ENCODE data around the gene UBASH3A.
"Not testable (repeated sequence)": the region's sequence is repeated elsewhere in the genome, so short reads cannot be mapped to it uniquely, and the experiment has no call there.

Gene UBASH3A

DNA sequence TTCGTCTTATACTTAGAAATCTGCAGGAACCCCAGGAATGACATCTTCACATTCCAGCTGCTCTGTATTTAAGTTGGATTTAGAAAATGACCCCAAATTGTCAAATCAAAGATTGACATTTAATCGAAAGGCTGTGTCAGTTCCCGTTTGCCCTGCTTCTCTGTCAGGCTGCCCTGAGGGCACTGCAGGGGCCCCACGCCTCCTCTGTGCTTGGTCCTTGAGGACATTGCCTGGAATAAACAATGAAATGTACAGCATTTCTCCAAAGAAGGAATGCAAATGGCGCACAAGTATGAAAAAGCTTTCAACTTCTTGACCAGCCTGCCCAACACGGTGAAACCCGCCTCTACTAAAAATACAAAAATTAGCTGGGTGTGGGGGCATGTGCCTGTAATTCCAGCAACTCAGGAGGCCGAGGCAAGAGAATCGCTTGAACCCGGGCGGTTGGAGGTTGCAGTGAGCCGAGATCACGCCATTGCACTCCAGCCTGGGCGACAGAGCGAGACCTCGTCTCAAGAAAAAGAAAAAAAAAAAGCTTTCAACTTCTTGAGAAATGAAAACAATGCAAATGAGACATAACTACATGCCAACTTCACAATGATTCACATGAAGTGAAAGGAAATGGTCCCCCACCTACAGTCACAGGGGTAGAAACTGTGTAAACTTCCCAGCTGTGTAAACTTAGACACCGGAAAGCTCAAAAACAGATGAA, 10.8 kb upstream of the UBASH3A start:
- DNase-seq: no peak

DNA sequence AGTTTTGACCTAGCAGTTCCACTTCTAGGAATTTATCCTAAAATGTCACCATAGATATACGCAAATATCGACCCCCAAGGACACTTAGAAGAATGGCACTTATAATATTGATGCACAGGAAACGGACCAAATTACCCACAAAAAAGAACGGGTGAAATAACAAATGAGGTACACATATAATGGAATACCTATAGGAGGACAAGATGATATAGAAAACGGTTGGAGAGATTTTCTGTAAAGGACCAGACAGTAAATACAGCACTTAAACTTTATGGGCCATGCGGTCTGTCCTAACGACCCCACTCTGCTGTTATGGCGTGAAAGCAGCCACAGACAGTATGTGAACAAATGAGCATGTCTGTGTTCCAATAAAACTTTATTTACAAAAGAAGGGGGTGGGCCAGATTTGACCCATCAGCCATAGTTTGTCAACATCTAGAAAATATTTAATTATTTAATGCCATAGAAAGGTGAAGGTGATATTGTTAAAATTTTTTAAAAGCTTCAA, 10.2 kb upstream of the UBASH3A start:
- DNase-seq: no peak

DNA sequence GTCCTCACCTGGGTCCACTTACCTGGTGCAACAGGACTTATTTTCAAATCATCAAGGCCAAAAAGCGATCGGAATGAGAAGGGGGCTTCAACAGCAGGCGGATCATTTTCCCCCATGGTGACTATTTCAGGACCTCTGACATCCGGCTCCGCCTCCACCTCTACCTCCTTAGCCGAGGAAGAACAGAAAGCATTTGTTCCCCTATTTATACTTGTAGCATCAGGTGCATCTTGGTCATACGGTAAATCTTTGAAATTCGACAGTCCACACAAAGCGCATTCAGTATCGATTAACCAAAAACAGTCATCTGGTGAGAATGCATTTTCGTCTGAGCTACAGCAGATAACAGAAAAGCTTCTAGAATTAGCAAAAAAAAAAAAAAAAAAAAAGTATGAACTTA, 8.4 kb upstream of the UBASH3A start:
- no peak for DNase-seq

DNA sequence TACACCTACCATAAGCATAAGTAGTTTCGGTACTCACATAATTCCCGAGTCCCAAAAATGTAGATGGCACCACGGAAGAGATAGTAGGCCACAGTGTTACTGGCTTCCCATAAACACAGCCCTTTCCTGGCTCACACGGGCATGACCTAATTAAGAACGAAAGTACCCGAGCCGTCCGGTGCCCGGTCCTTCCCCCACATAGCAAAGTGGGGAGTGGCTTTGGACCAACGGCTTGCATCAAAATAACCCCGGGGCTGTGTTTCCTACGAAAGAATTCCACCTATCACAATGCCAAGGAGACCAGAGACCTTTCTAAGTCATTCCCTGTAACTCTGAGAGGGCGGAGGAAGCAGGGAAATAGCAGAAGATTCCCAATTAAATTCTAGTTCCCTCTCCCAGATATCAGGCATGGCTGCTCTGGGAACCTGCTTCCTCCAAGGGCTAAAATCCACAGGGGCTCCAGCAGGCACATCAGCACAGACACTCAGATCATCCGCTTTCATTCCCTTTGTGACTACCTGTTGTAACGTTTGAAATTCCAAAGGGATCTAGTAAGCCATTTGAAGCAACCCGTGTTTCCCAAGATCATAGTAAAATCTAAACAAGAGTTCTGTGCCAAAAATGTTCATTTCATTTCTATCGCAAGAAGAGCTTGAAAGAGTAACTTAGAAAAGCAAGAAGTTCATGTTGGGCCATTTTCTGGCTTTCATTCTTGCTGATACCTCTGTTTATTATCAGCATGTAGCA, 7.6 kb upstream of the UBASH3A start, which contains the start of gene TMPRSS3:
Gene TMPRSS3 (minus strand): TSS at position 148 of the 747 bp plus-strand sequence. CDS start 635 bp downstream, outside the sequence.
- no peak for DNase-seq

DNA sequence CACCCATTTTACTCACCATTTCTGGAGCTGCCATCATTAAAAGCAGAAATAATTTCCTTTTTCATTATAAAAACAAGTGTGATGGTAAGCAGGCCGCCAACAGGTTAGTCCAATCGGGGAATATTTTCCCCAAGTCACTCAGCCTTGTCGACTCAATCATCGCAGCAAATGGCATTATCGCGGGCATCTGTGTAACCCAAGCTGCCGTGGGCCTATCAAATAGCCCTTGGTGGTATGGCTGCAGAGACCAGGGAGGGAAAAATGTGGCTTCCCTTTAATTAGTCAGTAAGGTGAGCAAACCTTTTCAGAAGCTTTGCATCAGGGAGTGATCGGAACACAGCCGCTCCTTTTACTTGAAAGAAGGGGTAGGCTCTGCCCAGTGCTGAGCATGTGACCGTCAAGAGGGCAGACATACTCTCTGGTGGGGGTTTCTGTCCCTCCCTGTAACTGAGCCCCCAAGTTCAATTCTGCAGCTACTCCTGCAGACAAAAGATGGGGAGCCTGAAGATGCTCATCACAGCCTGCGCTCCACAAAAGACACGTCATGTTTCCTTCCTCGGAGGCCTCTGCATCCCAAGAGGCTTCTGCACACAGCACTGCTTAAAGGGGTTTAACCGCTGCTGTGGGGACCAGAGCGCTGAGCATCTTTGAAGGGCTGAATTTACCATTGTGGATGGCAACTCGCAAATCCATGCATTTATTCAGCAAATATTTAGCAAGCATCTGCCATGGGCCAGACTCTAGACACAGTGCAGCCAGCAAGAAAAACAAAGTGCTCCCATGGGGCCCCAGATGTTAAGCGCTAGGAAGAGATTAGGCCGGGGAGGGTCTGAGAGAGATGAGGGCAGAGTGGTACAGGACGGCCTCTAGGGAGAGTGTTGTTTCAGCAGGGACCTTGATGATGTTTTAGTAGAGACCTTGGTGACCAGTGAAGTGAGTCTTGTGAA, 6.6 kb upstream of the UBASH3A start:
- DNase-seq: no peak

DNA sequence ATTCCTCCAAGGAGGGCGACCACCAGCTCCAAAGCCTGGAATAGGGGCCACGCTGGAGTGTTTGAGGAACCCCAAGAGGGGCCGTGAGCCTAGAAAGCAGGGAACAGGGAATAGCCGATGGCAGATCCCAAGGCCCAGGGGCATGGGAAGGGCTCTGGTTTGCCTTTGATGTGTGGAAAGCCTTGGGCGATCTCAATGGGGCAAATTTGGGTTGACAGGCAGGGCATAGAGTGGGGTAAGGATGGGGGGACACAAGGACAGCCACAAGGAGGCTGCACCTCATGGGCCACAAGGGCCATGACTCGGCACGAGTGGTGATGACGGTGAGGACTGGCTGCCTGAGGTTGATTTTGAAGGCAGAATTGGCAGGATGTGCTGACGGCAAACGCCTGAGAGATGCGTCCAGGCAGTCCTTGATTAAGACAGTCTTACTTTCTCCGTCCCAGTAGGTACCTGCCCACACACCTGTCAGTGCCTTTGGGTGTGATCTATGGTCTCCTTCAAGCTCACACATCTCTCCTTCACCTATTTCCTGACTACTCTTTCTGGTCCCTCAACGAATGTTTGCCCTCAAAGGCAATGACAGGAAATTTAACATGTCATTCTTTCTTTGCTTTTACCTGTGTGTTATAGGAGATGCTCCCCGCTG, 5.8 kb upstream of the UBASH3A start:
- DNase-seq: no peak

DNA sequence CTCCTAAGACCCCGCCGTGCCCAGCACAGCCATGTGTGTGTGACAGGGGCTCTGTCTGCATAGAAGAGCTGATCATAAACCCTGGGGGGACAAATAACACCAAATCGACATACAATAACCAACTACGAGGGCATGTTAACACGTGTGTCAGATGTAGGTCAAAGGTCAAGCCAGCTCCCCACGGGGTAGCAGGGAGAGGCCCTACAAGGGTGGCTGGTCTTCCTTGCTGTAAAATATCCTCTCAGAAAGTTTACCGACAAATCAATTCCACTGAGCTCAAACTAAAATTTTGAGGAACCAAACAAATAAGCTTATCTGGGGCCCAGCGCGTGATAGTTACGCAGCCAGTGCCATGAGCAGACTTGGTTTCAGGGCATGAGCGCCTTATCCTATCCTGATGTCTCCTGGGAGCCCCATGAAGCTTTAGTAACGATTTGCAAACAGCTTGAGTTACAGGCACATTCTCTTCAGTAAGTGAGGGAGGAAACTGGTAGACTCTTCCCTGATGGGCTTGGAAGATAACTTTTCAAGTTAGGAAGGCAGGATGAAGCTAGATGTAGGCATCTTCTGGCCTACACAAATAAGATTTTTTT, 5.2 kb upstream of the UBASH3A start:
- DNase-seq: no peak

DNA sequence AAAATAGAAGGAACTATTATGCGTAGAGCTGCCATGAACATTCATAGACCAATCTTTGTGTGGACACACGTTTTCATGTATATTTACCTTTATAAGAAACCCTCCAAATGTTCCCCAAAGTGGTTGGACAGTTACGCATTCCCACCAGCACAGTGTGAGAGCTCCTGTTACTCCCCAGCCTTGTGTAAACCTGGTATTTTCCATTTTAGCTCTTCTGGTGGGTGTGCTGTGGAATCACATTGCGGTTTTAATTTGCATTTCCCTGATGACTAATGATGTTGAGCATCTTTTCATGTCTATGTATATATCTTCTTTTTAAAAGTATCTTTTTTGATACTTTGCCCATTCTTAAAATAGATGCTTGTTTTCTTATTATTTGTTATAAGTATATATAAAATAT, 3.2 kb upstream of the UBASH3A start:
- no peak for DNase-seq

DNA sequence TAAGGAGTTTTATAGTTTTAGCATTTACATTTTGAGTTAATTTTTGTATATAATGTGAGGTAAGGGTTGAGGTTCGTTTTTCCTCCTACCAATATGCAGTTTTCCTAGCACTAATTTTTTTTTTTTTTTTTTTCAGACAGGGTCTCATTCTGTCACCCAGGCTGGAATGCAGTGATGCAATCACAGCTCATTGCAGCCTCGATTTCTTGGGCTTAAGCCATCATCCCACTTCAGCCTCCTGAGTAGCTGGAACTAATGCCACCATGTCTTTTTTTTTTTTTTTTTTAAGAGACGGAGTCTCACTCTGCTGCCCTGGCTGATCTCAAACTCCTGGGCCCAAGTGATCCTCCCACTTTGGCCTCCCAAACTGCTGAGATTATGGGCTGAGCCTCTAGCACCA, 2.5 kb upstream of the UBASH3A start:
- DNase-seq: no peak

DNA sequence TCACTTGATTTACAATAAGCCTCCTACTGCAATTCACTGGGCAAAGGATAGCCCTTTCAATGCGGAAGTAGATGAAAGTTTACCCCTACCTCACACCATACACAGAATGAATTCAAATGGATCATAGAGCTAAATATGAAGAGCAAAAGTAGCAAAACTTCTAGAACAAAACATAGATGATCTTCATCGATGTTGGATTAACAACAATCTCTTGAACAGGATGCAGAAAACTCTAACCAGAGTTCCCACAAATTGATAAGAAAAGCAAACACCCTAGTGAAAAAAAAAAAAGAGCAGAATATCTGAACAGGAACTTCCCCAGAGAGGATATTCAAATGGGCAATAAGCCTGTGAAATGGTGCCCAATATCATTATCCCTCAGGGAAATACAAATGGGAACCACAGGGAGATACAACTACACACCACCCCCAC, 1.9 kb upstream of the UBASH3A start:
- DNase-seq: no peak

DNA sequence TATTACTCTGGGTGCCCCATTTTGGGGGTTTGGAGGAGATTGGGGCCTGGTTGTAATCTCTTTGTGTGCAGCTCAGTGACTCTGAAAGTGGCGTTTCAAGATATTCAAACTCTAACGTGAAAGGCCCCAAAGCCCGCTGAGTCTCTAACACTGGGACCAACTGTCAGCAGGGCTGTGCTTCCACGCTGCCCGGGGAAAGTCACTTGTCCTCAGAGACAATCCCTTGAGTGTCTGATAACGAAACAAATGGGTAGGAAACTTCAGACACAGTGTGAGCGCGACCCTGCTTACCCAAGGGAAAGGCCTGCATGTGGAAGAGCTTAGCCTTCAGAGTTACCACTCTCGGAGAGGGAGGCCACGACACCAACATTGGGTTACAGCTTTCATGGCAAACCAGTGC, 837 bp downstream of the UBASH3A start:
- DNase-seq: no peak

DNA sequence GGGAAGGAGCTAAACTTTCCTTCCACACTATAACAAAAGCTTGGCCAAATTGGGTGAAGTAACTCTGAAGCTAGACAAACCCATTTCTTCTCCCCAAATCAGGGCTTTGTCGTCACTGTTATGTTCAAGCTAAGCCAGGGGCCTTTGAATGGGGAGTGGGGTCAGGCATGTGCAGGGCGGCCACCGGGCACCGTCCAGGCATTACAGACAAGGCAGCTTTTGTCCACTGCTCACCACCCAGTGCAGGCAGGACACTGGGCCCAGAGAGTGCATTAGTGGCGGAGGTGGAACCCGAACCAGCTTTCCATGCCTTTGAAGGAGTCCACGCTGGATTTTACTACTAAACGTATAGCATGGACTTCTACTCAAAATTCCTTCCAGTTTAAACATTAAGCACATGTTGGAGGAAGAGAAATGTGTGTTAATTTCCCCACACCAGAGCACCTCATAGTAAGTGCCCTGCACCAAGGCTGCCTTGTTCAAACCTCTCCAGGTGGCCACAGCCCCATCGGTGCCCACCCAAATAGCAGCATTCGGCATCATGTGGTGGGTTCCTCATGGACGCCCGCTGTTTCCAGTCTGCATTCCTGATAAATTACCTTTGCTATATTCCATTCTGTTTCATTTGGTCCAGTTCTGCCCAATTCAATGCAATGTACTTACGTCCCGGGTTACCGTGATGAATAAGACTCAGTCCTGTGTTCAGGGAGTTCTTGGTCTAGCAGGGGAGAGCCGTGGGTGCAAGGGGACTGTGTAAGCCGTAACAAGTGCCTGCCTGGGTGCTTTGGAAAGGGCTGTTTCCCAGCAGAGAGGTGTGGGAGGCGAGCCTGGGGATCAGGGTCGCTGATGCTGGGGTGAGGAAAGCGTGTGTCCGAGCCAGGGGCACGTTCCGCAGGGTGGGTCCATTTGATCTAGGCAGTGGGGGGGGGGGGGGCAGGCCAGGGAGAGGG, 1.6 kb downstream of the UBASH3A start:
- DNase-seq: no peak

DNA sequence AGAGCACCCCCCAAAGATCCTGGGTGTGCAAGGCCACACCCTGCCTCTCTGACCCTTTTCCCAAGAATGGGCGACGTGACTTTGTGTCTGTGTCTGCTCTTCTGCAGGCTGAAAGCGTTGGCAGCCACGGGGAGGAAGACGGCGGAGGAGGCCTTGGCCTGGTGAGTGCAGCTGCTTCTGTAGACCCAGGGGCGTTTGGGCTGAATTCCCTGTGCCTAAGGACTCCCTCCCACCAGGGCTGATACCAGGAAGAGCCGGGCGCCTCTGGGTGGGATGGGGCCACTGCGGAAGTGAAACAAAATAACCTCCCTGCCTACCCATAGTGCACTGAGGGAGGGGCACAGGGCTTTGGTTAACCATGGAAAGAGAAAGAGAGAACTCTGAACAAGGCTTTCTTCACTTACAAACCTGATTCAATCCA, 2.5 kb downstream of the UBASH3A start:
- DNase-seq: no peak

DNA sequence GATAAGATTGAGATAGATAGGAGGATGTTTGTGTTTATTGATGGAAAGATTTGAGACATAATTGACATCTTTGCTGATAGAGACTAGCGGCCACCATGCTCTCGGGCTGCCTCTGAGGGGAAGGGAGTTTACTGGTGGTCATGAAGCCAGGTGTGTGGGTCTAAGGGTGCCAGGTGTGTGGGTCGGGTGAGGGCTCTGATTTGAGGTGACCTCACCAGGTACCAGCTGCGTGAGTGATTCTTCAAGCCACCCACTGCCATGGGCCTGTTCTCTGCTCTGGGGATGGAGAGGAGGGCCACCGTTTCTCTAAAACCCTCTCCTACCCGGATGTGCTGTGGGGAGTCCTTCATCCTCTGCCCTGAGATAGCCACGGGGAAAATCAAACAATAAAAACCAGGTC, 3.2 kb downstream of the UBASH3A start:
- no peak for DNase-seq

DNA sequence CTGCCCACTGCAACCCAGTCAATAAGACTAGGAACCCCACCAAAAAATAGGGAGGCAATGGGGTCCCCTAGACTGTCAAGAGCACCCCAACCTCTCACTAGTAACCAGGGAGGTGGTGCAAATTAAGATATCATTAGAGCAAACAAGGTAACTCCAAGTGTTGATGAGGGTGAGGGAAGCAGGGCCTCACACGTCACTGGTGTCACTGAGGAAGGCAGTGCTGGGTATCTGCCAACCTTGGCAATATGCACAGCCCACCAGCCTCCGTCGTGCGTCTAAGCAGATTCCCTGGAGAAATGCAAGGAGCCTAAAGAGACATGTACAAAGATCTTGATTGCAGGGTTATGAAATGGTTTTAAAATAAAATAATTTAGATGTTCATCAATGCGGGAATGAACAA, 3.8 kb downstream of the UBASH3A start:
- DNase-seq: no peak

DNA sequence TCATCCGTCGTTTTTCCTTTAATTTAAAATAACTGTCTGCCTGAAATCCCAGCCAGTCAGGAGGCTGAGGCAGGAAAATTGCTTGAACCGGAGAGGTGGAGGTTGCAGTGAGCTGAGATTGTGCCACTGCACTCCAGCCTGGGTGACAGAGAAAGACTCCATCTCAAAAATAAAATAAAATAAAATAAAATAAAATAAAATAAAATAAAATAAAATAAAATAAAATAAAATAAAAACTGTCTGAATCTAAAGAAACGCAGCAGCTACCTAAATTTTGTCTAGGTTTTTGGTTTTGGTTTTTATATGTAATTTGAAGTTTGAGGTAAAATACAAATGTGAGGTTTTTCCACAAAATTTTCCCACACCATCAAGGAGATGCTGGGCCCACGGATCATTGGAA, 5.0 kb downstream of the UBASH3A start:
- not testable (repeated sequence) for DNase-seq

DNA sequence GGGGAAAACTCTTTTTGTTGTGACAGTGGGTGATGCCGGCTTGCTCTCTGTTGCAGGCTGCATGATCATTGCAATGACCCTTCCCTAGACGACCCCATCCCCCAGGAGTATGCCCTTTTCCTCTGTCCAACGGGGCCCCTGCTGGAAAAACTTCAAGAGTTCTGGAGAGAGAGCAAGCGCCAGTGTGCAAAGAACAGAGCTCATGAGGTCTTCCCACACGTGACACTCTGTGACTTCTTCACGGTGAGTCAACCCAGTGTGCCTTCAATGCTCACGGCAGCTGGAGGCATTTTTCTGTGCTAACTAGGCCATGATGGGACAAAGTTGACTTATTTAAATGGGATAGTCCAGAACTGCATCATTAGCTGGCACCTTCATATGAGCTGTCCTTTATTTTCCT, 5.7 kb downstream of the UBASH3A start:
- DNase-seq: no peak

DNA sequence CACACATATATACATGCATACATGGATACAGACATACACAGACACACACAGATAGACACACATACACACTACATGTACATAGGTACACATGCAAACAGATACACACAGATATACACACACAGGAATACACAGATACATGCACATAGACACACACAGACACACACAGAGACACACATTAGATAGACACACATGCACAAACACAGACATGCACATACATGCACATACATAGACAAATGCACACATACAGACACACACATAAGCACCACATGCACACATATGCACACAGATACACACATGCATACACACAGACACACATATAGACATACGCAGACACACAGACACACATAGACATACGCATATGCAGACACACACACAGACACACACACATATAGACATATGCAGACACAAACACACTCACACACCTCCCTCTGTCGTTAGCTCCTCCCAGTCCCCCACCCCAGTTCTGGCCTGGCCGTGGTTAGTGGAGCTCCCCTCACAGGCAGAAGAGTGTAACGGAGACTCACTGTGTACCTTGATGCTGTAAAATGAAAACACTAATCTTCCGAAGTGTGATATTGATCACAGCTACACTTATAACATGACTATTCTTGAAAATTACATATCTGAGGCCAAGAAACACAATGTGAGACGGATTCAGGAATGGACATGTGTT, 7.6 kb downstream of the UBASH3A start:
- no peak for DNase-seq

DNA sequence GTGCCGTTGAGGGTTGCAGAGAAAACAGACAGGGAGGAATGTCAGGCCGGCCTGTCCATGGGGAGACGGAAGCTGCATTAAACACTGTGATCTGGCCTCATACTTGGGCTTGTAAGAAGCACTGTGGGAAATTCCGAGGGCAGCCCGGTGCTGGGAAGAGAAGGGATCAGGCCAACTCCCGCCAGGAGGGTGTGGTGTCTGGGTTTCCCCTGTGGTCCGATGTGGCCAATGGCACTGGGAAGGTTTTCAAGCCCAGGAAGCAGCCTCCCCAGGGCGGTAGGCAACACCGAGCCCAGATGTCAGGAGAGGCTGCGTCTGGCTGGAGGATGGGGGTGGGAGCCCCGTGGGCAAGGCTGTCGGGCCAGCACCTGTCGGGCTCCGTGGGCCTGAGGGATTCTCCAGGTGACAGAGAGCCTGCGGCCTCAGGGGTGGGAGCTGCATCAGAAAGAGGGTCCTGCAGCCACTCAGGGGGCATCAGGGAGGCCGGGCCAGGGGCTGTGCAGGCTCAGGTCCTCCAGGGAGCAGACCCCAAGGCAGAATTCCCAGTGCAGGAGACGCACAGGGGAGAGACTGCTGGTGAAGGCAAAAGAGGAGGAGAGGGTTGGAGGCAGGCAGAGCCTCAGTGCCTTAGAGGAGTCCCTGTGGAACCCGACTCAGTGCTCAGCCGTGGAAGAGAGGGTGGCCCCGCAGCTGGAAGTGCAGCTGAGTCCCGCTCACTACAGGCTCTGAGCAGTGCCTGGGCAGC, 8.4 kb downstream of the UBASH3A start:
- DNase-seq: no peak

DNA sequence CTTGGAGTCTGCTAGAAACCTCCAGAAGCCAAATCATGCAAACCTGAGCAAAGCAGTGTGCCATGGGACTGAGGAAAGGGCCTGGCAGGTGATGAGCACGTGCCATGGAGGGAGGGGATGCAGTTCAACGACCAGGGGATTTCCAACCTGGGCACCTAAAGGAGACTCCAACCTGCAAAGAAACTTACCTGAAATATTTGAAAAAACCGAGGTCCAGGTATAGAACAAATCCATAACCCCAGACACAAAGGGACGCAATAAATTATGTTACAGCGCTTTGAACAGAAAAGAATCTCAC, 8.9 kb downstream of the UBASH3A start:
- DNase-seq: no peak
